NB4 (cell line): ENCODE measurements around the gene TMEM229B.

Source experiments
- POLR2A ChIP-seq: IDR thresholded peaks from 2 replicates; pipeline ENCODE4 v1.6.1; 2011; ENCODE audit warnings: mild to moderate bottlenecking; ENCODE audit not compliant: insufficient read length; ENCODE audit errors: extremely low read depth
- TF ChIP-seq, protein P1 (sequence below): IDR thresholded peaks from one replicate; pipeline ENCODE4 v1.5.1; 2012; ENCODE audit warnings: low read depth, low read length

DNA sequence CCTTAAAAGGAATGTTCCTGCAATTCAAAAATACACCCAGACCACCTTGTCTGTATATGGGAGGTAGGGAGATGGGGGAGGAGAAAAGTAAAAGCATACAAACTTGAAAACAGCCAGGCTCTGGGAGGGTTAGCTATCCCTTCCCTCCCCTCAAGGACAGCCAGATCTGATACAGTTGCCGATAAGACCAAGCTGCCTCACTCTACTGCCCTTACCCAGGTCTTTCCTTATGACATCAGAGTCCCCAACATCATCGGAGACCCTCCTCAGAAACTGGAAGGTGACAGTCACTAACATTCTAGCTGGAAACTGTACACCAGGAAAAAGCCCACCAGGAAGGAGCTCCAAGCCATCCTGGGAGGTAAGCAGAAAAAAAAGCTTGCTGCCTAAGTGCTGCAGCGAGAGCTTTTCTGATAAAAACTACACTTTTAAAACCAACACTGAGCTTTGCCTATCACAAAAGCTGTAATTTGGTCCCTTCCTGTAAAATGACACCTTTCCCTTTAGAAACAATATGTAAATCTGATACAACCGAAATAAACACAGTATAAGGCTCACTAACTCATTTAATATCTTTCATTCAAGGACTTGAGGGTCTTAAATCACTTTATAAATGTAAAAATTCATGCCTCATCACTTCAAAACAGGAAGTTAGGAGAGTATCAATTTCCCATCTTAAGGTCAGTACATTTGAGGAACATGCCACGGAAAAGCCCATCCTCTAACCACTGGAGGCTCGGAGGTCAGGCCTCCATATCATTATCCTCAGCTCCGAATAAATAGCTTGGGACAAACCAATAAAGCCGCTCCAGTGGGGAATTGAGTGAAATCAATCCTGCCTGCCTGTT, 24.2 kb upstream of the TMEM229B start:
- TF ChIP-seq, protein P1, sequence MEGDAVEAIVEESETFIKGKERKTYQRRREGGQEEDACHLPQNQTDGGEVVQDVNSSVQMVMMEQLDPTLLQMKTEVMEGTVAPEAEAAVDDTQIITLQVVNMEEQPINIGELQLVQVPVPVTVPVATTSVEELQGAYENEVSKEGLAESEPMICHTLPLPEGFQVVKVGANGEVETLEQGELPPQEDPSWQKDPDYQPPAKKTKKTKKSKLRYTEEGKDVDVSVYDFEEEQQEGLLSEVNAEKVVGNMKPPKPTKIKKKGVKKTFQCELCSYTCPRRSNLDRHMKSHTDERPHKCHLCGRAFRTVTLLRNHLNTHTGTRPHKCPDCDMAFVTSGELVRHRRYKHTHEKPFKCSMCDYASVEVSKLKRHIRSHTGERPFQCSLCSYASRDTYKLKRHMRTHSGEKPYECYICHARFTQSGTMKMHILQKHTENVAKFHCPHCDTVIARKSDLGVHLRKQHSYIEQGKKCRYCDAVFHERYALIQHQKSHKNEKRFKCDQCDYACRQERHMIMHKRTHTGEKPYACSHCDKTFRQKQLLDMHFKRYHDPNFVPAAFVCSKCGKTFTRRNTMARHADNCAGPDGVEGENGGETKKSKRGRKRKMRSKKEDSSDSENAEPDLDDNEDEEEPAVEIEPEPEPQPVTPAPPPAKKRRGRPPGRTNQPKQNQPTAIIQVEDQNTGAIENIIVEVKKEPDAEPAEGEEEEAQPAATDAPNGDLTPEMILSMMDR, result no peak
- no peak for TF ChIP-seq POLR2A
